ENCODE data around the gene STK32C. TPM values are rescaled to one million over a fixed set of nuclear protein-coding genes. Genes with fewer than 3 reads are reported as not detected.
"Not testable (repeated sequence)": the region's sequence is repeated elsewhere in the genome, so short reads cannot be mapped to it uniquely, and the experiment has no call there.

STK32C gene
- total RNA-seq, 1 donor from 2014 or later: 19.6 TPM

DNA sequence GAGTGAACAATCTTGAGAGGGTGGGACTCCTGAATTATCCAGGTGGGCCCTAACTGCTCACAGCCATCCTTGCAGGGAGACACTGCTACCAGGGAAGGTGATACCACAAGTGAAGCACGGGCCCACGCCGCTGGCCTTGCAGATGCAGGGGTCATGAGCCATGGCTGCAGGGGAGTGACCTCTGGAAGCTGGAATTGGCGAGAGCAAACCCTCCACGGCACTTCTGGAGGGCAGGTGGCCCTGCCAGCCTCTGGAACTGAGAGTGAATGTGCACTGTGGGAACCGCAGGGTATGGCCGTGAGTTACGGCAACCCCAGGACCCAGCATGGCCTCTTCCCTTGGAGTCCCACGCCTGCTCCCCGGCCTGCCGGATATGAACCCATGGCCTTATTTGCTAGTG, 37.5 kb downstream of the STK32C start:
- no peaks in the 10 kb centered on the region for H3K9me3 Mint-ChIP-seq
- no peak overlapping the region for H3K4me3 Mint-ChIP-seq
- H3K4me1 Mint-ChIP-seq: peaks cover 40% of the 10 kb centered on the region
- TF ChIP-seq, protein P1, sequence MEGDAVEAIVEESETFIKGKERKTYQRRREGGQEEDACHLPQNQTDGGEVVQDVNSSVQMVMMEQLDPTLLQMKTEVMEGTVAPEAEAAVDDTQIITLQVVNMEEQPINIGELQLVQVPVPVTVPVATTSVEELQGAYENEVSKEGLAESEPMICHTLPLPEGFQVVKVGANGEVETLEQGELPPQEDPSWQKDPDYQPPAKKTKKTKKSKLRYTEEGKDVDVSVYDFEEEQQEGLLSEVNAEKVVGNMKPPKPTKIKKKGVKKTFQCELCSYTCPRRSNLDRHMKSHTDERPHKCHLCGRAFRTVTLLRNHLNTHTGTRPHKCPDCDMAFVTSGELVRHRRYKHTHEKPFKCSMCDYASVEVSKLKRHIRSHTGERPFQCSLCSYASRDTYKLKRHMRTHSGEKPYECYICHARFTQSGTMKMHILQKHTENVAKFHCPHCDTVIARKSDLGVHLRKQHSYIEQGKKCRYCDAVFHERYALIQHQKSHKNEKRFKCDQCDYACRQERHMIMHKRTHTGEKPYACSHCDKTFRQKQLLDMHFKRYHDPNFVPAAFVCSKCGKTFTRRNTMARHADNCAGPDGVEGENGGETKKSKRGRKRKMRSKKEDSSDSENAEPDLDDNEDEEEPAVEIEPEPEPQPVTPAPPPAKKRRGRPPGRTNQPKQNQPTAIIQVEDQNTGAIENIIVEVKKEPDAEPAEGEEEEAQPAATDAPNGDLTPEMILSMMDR (conservative IDR thresholded peaks at IDR 0.05): no peak
- DNase-seq (ENCODE audit: low read depth, low spot score): no peak
- H3K27ac Mint-ChIP-seq (ENCODE audit: unreplicated experiment): no peak overlapping the region
- H3K36me3 Mint-ChIP-seq (ENCODE audit: low read depth): peaks cover 3% of the 10 kb centered on the region
- no peaks in the 10 kb centered on the region for H3K27me3 Mint-ChIP-seq (ENCODE audit: low read depth)

DNA sequence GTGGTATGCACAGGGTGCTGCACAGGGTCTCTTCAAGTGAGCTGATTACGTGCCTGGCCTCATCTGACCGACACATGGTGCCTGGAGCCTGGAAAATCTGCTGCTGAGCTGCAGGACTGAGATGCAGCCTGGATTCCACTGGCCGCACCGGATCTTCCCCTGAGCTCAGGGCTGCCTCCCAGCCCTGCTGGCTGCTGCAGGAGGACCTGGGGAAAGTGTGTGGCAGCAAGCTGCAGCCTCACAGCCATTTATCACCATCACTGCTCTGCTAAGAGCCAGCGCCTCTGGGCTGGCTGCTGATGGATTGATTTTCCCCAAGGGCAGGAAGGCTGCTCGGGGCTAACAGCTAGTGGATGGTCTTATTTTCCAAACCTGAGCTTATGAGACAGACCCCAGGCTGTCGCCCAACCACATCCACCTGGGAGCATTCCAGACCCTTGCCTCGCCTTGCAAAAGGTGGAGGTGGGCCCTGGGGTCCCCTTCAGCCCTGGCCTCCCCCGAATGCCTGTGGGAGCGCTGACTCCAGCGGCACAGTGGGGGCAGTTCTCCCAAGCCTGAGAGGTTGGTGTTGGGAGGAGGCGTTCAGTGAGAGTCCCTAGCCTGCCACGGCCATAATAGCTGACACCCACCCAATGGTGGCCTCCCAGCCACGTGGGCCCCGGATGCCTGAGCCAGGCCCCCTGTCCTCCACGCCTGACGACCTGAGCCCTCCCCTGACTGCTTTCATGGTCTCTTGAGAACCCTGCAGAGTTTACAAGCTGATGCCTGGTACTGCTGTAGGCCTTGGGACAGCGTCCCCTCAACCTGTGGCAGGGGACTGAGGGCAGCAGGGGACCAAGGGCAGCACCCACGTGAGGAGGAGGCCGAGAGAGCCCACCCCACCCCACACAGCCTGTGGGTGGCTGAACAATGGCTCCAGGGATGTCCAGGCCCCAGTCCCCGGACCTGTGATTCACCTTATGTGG, 38.2 kb downstream of the STK32C start:
- Mint-ChIP-seq H3K27me3 (ENCODE audit: low read depth) (no peaks in the 10 kb centered on the region), H3K4me1 (peaks cover 46% of the 10 kb centered on the region), H3K9me3 (no peaks in the 10 kb centered on the region), H3K27ac (ENCODE audit: unreplicated experiment) (no peak overlapping the region), H3K4me3 (no peak overlapping the region), H3K36me3 (ENCODE audit: low read depth) (peaks cover 3% of the 10 kb centered on the region)
- TF ChIP-seq, protein P1 (conservative IDR thresholded peaks at IDR 0.05): no peak
- no peak for DNase-seq (ENCODE audit: low read depth, low spot score)

DNA sequence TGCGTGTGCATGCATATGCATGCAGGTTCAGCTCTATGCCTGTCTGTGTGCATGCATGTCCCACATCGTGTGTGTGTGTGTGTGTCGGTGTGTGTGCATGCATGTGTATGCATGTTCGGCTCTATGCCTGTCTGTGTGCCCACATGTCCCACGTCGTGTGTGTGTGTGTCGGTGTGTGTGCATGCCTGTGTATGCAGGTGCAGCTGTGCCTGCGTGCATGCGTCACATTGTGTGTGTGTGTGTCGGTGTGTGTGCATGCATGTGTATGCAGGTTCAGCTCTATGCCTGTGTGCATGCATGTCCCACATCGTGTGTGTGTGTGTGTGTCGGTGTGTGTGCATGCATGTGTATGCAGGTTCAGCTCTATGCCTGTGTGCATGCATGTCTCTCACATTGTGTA, 39.8 kb downstream of the STK32C start:
- H3K4me3 Mint-ChIP-seq; H3K36me3 Mint-ChIP-seq (ENCODE audit: low read depth); H3K9me3 Mint-ChIP-seq; H3K27me3 Mint-ChIP-seq (ENCODE audit: low read depth); DNase-seq (ENCODE audit: low read depth, low spot score); H3K27ac Mint-ChIP-seq (ENCODE audit: unreplicated experiment): not testable (repeated sequence)
- peaks cover 44% of the 10 kb centered on the region for H3K4me1 Mint-ChIP-seq

- no peak overlapping the region for H3K27ac Mint-ChIP-seq (ENCODE audit: unreplicated experiment)
- peaks cover 33% of the 10 kb centered on the region for H3K4me1 Mint-ChIP-seq
- H3K27me3 Mint-ChIP-seq (ENCODE audit: low read depth): no peaks in the 10 kb centered on the region
- H3K36me3 Mint-ChIP-seq (ENCODE audit: low read depth): no peaks in the 10 kb centered on the region
- TF ChIP-seq, protein P1 (conservative IDR thresholded peaks at IDR 0.05): no peak
- H3K4me3 Mint-ChIP-seq: no peak overlapping the region
- no peak for DNase-seq (ENCODE audit: low read depth, low spot score)
- H3K9me3 Mint-ChIP-seq: no peaks in the 10 kb centered on the region
Measured at GRCh38 chr10:132266594-132267161, 41.1 kb downstream of the STK32C start.

GRCh38 chr10:132265890-132266496, 41.8 kb downstream of the STK32C start:
- no peak for DNase-seq (ENCODE audit: low read depth, low spot score)
- TF ChIP-seq, protein P1 (conservative IDR thresholded peaks at IDR 0.05): no peak
- Mint-ChIP-seq H3K4me3 (no peak overlapping the region), H3K36me3 (ENCODE audit: low read depth) (no peaks in the 10 kb centered on the region), H3K9me3 (no peaks in the 10 kb centered on the region), H3K27ac (ENCODE audit: unreplicated experiment) (peak overlapping the region; percentile 36), H3K4me1 (peaks cover 33% of the 10 kb centered on the region), H3K27me3 (ENCODE audit: low read depth) (no peaks in the 10 kb centered on the region)

Measured in neural crest cell (in vitro differentiated cells).